IPS DF 19.7 (cell line): ENCODE data around the gene EPHA1.

Source experiments
- DNase-seq: peaks from one replicate; pipeline ENCODE4 v3.0.0-alpha.2; 2013; ENCODE audit warnings: low read depth, low spot score

EPHA1 gene

DNA sequence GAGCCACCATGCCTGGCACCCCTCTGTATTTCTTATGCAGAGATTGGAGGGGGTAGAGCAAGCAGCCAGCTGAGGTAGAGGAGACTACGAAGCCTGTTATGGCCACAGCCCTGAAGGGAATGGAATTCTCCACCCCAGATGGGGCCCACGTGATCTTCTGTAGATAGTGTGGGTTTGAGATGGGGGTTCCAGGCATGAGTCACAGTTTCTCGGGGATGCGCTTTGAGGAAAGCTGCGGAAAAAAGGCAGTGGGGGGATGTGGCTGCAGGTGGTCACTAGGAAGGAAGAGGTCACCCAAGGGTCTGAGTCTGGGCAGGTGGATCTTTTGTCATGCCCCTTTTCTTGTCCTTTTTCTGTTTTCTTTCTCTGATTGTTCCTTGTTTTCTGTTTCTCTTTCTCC is 57.6 kb downstream of the EPHA1 start:
- DNase-seq = no peak

DNA sequence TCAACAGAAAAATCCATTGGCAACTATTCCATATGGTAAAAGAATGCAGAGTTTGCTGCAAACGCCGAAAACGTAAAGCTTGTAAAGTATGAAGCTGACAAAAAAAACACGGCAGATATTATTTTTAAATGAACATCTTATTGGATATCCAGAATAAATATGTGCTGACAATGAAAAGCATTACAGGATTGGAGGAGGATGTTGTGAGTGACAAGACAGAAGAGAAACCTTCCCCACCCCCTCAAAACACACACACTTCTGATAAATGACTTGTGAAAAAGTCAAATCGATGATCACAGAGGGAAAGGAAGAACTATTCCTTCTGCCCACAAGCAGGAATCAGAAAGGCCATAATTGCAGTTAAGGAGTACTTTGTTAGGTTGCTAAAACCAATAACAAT is 60.7 kb downstream of the EPHA1 start:
- no peak for DNase-seq

DNA sequence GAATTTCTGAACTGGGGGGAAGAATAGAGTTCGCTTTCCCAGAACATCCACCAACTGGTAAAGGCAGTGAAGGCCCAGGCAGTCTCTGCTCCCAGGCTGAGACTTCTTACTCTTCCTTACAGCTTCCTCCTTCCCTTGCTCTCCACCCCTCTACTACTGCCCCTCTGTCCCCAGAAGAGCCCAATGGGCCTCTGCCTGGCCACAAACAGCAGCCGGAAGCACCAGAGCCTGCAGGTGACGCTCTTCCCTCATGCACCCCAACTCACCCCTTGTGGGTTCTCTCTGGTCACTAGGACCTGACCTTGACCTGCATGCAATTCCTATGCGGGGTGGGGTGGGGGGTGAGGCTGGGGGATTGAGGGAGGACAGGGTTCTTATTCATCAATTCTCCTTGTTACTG is 62.6 kb downstream of the EPHA1 start:
- no peak for DNase-seq

DNA sequence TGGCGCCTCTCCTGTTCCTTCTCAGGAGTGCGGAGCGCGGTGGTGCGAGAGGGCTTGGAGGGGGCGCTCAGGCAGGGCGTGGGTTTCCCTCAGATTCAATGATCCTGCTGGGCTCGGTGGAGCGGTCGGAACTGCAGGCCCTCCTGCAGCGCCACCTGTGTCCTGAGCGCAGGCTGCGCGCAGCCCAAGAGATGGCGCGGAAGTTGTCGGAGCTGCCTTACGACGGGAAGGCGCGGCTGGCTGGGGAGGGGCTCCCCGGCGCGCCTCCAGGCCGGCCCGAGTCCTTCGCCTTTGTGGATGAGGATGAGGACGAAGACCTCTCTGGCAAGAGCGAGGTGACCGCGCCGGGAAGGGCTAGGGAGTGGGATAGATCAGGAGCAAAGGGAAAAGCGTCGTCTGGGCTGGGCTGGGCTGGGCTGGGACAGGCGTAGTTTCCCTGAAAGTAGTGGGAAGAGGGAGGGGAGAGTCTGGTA is 63.2 kb downstream of the EPHA1 start:
- peak; percentile 77 for DNase-seq

DNA sequence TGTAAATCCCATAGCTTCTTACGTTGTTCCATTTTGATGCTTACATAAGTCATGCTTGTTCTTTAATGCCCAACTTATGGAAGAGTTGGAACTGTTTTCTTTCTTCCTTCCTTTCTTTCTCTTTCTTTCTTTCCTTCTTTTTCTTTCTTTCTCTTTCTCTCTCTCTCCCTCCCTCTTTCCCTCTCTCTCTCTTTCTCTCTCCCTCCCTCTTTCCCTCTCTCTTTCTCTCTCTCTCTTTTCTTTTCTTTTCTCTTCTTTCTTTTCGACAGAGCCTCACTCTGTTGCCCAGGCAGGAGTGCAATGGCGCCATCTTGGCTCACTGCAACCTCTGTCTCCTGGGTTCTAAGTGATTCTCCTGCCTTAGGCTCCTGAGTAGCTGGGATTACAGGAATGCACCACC is 65.1 kb downstream of the EPHA1 start:
- no peak for DNase-seq

DNA sequence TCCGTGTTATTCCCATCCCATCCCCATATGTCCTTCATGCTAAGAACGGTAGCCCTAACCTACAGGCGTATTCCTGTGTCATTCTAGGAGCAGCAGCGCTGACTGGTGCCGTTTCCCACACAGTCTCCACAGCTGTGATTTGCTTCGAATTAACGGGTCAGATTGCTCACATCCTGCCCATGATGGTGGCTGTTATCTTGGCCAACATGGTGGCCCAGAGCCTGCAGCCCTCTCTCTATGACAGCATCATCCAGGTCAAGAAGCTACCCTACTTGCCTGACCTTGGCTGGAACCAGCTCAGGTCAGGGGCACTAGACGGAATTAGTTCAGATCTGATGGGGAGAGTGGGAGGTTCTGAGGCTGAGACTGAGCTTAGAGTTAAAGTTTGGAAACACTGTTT is 66.8 kb downstream of the EPHA1 start:
- no peak for DNase-seq
